ENCODE results near the gene RXRB.

- no peak for TF ChIP-seq CTCF (IDR thresholded peaks at IDR 0.05)
- no peak for TF ChIP-seq TCF12 (IDR thresholded peaks at IDR 0.05)
- no peak for TF ChIP-seq EP300 (IDR thresholded peaks at IDR 0.05; ENCODE audit: borderline replicate concordance in 1 of 2, low read depth in 1 of 2, low read length in 1 of 2)
- TF ChIP-seq RCOR1 (IDR thresholded peaks at IDR 0.05; ENCODE audit: low read length), result no peak
- TF ChIP-seq USF2 (IDR thresholded peaks at IDR 0.05; ENCODE audit: borderline replicate concordance, low read depth, low read length), result no peak
- TF ChIP-seq MEF2A (IDR thresholded peaks at IDR 0.05; ENCODE audit: borderline replicate concordance, low read depth), result no peak
- TF ChIP-seq FOXJ3 (CRISPR knock-in tag; IDR thresholded peaks at IDR 0.05), result no peak
- no peak for TF ChIP-seq ELF1 (IDR thresholded peaks at IDR 0.05)
- TF ChIP-seq RFX5 (IDR thresholded peaks at IDR 0.05; ENCODE audit: low read length), result no peak
- TF ChIP-seq TAF1 (IDR thresholded peaks at IDR 0.05; ENCODE audit: borderline replicate concordance, low read depth, low read length), result no peak
- TF ChIP-seq YY1 (IDR thresholded peaks at IDR 0.05; ENCODE audit: low read depth), result no peak
- TF ChIP-seq FOSL2 (IDR thresholded peaks at IDR 0.05; ENCODE audit: borderline replicate concordance, low read depth), result no peak
- no peak for TF ChIP-seq MXI1 (IDR thresholded peaks at IDR 0.05; ENCODE audit: low read depth, low read length)
- no peak for TF ChIP-seq POLR2AphosphoS5 (IDR thresholded peaks at IDR 0.05; ENCODE audit: low read depth, low read length)
Observed at GRCh38 chr6:33185654-33186187, 14.7 kb downstream of the RXRB start.

All from SK-N-SH (cell line).